ENCODE measurements around the gene AGRN. TPM values are rescaled to one million over a fixed set of nuclear protein-coding genes. Genes with fewer than 3 reads are reported as not detected.
"Not testable (repeated sequence)": the region's sequence is repeated elsewhere in the genome, so short reads cannot be mapped to it uniquely, and the experiment has no call there.

The AGRN gene
- total RNA-seq, 1 experiment from 2014 or later = 175 TPM

DNA sequence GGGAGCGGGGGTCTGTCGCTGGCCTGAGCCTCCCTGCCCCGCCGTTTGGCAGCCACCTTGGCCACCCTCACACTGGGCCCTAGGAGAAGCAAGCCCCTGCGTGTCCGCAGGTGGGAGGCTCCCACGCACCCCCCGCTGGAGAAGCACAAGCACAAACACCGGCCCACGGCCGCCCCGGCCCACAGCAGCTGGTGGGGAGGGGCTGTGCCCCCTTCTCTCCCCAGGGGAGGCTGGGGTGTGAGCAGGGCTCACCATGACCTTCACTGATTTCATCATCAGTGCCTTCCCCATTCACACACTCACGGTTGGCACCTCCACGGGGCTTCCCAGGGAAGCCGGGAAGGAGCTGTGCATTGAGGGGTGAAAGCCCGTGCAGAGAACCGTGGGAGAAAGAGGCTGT, 7.9 kb downstream of the AGRN start:
- no peak overlapping the region for H3K56ac ChIP-seq (ENCODE audit: insufficient read length, low read depth, low read length)
- peaks cover 9% of the 10 kb centered on the region; the same call in 1 of the 2 replicates for H3K4me1 ChIP-seq (ENCODE audit: insufficient read depth, low read length)
- H3K23me2 ChIP-seq (ENCODE audit: insufficient read length, low read depth, low read length, poor library complexity, severe bottlenecking) = peaks cover 3% of the 10 kb centered on the region
- no peak overlapping the region for H2BK20ac ChIP-seq (ENCODE audit: low read depth, low read length, poor library complexity, severe bottlenecking)
- no peak overlapping the region for H3T11ph ChIP-seq (ENCODE audit: low read length)
- H3K4me2 ChIP-seq (ENCODE audit: insufficient read depth, insufficient read length, low read length) = no peak overlapping the region
- H2BK120ac ChIP-seq (ENCODE audit: low read depth, low read length, poor library complexity, severe bottlenecking) = no peak overlapping the region
- Mint-ChIP-seq H3K27ac (no peak overlapping the region), H3K36me3 (ENCODE audit: insufficient read depth in 1 of 3, low read depth in 3 of 3) (peaks cover 0 to 14% (median 13%) of the 10 kb centered on the region in 3 experiments; a peak in 6 of 7 replicates), H3K27me3 (ENCODE audit: low read depth) (peaks cover 9% of the 10 kb centered on the region), H3K4me1 (peaks cover 28 to 35% of the 10 kb centered on the region in 2 experiments), H3K4me3 (no peak overlapping the region), H3K9me3 (no peaks in the 10 kb centered on the region; a peak in 1 of 5 replicates)
- no peak overlapping the region for H3K14ac ChIP-seq (ENCODE audit: insufficient read depth, low read length)
- H2BK15ac ChIP-seq (ENCODE audit: low read depth, low read length) = no peak overlapping the region
- no peak overlapping the region for H2BK5ac ChIP-seq (ENCODE audit: insufficient read length, low read length)
- H3K23ac ChIP-seq (ENCODE audit: insufficient read length, low read depth, low read length) = no peak overlapping the region
- no peak overlapping the region for H2AK5ac ChIP-seq (ENCODE audit: insufficient read length, low read length)
- H3K79me2 ChIP-seq (ENCODE audit: insufficient read depth, low read length) = no peaks in the 10 kb centered on the region
- H3K4ac ChIP-seq (ENCODE audit: low read depth, low read length) = no peak overlapping the region
- WGBS (ENCODE audit: extremely low coverage, insufficient read length, low lambda C conversion rate) = no CpG with 5 or more reads among the region's 17 CpGs
- no peak for TF ChIP-seq CTCF (conservative IDR thresholded peaks at IDR 0.05)
- no peak overlapping the region for H4K5ac ChIP-seq (ENCODE audit: insufficient read length, low read depth, low read length)
- no peak overlapping the region for H3K18ac ChIP-seq (ENCODE audit: insufficient read length, low read depth, low read length)
- no peak for DNase-seq
- no peak overlapping the region for H4K91ac ChIP-seq (ENCODE audit: insufficient read length, low read depth, low read length)
- H4K8ac ChIP-seq (replicated peaks; ENCODE audit: insufficient read length, low read depth, low read length) = no peak overlapping the region
- no peak overlapping the region for H2AFZ ChIP-seq (ENCODE audit: low read length)
- no peak overlapping the region for H3K9ac ChIP-seq (ENCODE audit: extremely low read depth, insufficient read length, low read length)
- no peaks in the 10 kb centered on the region for H4K20me1 ChIP-seq (ENCODE audit: control insufficient read depth, insufficient read depth, insufficient read length)
- no peaks in the 10 kb centered on the region for H3K27me3 ChIP-seq (ENCODE audit: insufficient read depth, low read length)
- H3K27ac ChIP-seq (ENCODE audit: insufficient read length, low read depth, low read length) = no peak overlapping the region
- H3K79me1 ChIP-seq (ENCODE audit: insufficient read depth, low read depth, low read length, poor library complexity, severe bottlenecking) = no peaks in the 10 kb centered on the region
- H3K9me3 ChIP-seq (ENCODE audit: control insufficient read depth, low read depth, low read length) = no peaks in the 10 kb centered on the region
- H2BK12ac ChIP-seq (ENCODE audit: insufficient read length, low read depth, low read length) = no peak overlapping the region

- H2BK15ac ChIP-seq (ENCODE audit: low read depth, low read length); H4K20me1 ChIP-seq (ENCODE audit: control insufficient read depth, insufficient read depth, insufficient read length); H3K14ac ChIP-seq (ENCODE audit: insufficient read depth, low read length); H2BK20ac ChIP-seq (ENCODE audit: low read depth, low read length, poor library complexity, severe bottlenecking); H3K27me3 ChIP-seq (ENCODE audit: insufficient read depth, low read length); H3K79me1 ChIP-seq (ENCODE audit: insufficient read depth, low read depth, low read length, poor library complexity, severe bottlenecking); H2BK120ac ChIP-seq (ENCODE audit: low read depth, low read length, poor library complexity, severe bottlenecking); H4K8ac ChIP-seq (replicated peaks; ENCODE audit: insufficient read length, low read depth, low read length); H3K27ac Mint-ChIP-seq; H3K79me2 ChIP-seq (ENCODE audit: insufficient read depth, low read length); H2AFZ ChIP-seq (ENCODE audit: low read length); H2BK5ac ChIP-seq (ENCODE audit: insufficient read length, low read length); H2BK12ac ChIP-seq (ENCODE audit: insufficient read length, low read depth, low read length); DNase-seq; H4K5ac ChIP-seq (ENCODE audit: insufficient read length, low read depth, low read length); H3K4me1 ChIP-seq (ENCODE audit: insufficient read depth, low read length); H3K9me3 ChIP-seq (ENCODE audit: control insufficient read depth, low read depth, low read length); H3K56ac ChIP-seq (ENCODE audit: insufficient read length, low read depth, low read length); H3K9me3 Mint-ChIP-seq; H3K9ac ChIP-seq (ENCODE audit: extremely low read depth, insufficient read length, low read length); H3K4ac ChIP-seq (ENCODE audit: low read depth, low read length); H4K91ac ChIP-seq (ENCODE audit: insufficient read length, low read depth, low read length); H3K23ac ChIP-seq (ENCODE audit: insufficient read length, low read depth, low read length); H3T11ph ChIP-seq (ENCODE audit: low read length); H3K4me3 Mint-ChIP-seq; H3K18ac ChIP-seq (ENCODE audit: insufficient read length, low read depth, low read length); H3K27ac ChIP-seq (ENCODE audit: insufficient read length, low read depth, low read length); H3K4me2 ChIP-seq (ENCODE audit: insufficient read depth, insufficient read length, low read length); H2AK5ac ChIP-seq (ENCODE audit: insufficient read length, low read length): not testable (repeated sequence)
- peaks cover 10% of the 10 kb centered on the region for H3K23me2 ChIP-seq (ENCODE audit: insufficient read length, low read depth, low read length, poor library complexity, severe bottlenecking)
- Mint-ChIP-seq H3K27me3 (ENCODE audit: low read depth) (peaks cover 17% of the 10 kb centered on the region), H3K36me3 (ENCODE audit: insufficient read depth in 1 of 3, low read depth in 3 of 3) (peaks cover 4 to 15% (median 11%) of the 10 kb centered on the region in 3 experiments; a peak in 6 of 7 replicates), H3K4me1 (peaks cover 13 to 19% of the 10 kb centered on the region in 2 experiments)
- WGBS (ENCODE audit: extremely low coverage, insufficient read length, low lambda C conversion rate) = no CpG with 5 or more reads among the region's 7 CpGs
These were observed 11.1 kb downstream of the AGRN start for GRCh38 chr1:1030867-1031658.

Data from H9 (cell line).